Omental fat pad (tissue), 4 donors: Measurements from ENCODE around the gene RSPH1. TPM values are rescaled to one million over a fixed set of nuclear protein-coding genes. Genes with fewer than 3 reads are reported as not detected.

Experiments
- ATAC-seq: fragments of 150-250 bp; one replicate; pipeline ENCODE4 v1.9.1; 2016; ENCODE audit warnings: mild to moderate bottlenecking, moderate library complexity; ENCODE audit not compliant: low FRiP score
- DNase-seq: peaks from one replicate; pipeline ENCODE4 v3.0.0-alpha.2; 2019; ENCODE audit warnings: low spot score
- CTCF ChIP-seq, 3 donors: fragments of 450-650 bp; IDR thresholded peaks; one replicate each; pipeline ENCODE4 v1.5.1; 2016 to 2017; ENCODE audit warnings: antibody characterized with exemption in 3 of 3, mild to moderate bottlenecking in 3 of 3, moderate library complexity in 2 of 3
- total RNA-seq, 4 donors: library from RNA; depleted of rRNA; stranded (reverse); fragments of >200 nt; gene quantifications; one replicate each; pipeline ENCODE4 v1.1.0, GENCODE V29; 2016

The RSPH1 gene
- total RNA-seq, 4 donors from 2014 or later, result 0.31 to 0.37 (median 0.36) TPM; not detected in 1

GRCh38 chr21:42461185-42461520 lies 34.9 kb downstream of the RSPH1 start:
- ATAC-seq, result no peak
- no peak for TF ChIP-seq CTCF (IDR thresholded peaks at IDR 0.05)
- DNase-seq, result no peak

DNA sequence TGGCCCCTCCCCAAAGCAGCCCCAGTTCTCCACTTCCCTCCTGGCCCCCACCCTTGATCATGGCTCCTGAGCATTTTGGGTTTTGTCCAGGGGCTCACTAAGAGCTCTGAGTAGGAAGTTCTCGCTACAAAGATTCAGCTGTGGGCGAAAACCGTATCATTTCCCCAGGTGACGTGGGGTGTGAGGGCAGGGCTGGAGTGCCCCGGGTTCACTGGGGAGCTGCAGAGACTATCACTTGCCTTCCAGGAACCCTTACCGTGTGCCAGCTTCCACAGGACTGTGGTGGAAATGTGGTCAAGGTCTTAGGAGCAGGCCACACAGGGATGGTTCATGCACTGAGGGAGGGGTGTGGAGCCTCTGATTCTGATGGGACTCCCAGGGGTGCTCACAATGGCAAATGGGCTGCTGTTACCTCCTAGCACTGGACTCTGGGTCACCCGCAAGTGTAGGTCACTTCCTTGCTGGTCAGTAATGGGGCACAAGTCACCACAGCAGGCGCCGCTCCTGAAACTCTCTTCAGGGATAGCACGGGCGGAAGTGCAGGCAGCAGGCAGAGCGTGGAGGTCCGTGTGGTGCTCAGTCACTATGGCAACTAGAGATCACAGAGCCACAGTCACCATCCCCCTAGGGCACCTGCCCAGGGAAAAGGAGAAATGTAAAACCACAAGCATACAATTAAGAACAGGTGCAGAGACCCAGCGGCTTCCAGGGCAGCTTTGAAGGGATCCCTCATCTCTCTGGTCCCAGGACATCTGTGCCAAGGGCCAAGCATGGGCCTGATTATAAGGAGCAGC lies 35.4 kb downstream of the RSPH1 start:
- no peak for DNase-seq
- ATAC-seq, result no peak
- TF ChIP-seq CTCF (IDR thresholded peaks at IDR 0.05), result no peak

- DNase-seq (no peak), ATAC-seq (no peak)
- no peak for TF ChIP-seq CTCF (IDR thresholded peaks at IDR 0.05)
Observed at GRCh38 chr21:42459546-42460215, 36.3 kb downstream of the RSPH1 start.

DNA sequence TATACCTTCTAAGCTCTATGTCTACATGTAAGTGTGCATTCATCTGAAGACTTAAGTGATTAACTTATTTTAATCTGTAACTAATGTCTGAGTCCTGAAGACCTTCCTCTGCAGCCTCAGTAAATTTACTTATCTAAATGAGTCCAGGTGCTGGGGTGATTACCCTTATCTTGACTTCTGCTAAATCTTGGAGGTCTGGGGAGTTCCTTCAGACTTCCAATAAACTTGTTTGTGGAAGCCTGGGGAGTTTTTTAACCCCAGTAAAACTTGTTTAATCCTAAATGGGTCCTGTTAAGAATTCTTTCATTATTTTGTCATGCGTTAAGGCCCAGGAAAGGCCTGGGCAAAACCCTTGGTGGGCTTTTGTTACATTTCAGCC lies 37.0 kb downstream of the RSPH1 start:
- ATAC-seq (no peak), DNase-seq (no peak)
- no peak for TF ChIP-seq CTCF (IDR thresholded peaks at IDR 0.05)

DNA sequence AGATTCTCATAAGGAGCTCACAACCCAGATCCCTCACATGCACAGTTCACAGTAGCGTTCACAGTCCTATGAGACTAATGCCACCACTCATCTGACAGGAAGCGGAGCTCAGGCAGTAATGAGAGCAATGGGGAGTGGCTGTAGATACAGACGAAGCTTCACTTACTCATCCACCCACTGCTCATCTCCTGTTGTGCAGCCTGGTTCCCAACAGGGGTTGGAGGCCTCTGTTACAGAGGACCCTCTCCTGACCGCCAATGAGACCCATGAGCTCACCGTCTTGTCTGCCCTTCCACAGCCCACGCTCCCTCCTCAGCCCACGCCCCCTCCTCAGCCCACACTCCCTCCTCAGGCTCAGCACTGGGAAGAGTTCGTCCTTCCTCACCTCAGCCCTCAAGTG lies 39.6 kb downstream of the RSPH1 start:
- ATAC-seq, result no peak
- no peak for TF ChIP-seq CTCF (IDR thresholded peaks at IDR 0.05)

GRCh38 chr21:42455754-42456440 lies 40.1 kb downstream of the RSPH1 start:
- no peak for TF ChIP-seq CTCF (IDR thresholded peaks at IDR 0.05)
- DNase-seq, result no peak
- ATAC-seq, result no peak

More for the DNA sequence above, 39.6 kb downstream of the RSPH1 start:
- DNase-seq, result no peak
